NCI-H2029 treated with DMSO at 0.1 percent for 48 hours (cell line): ENCODE results near the gene CER1.

Source experiments
- DNase-seq: peaks from one replicate; lab custom pipeline; 2025; lab: John Stamatoyannopoulos, UW

CER1 gene

GRCh38 chr9:14722391-14723035, at the start of gene CER1:
Gene CER1, minus strand, starts transcription at chr9:14722733. Its CDS starts 61 bp downstream, at chr9:14722672.
- DNase-seq: no peak

- DNase-seq: no peak
These were observed 48.1 kb upstream of the CER1 start for GRCh38 chr9:14770592-14770991.

- no peak for DNase-seq
These were observed 46.7 kb upstream of the CER1 start for GRCh38 chr9:14769230-14769571.

- peak; percentile 15 for DNase-seq
These were observed 46.1 kb upstream of the CER1 start for GRCh38 chr9:14768405-14769229.

GRCh38 chr9:14766299-14766698, 43.8 kb upstream of the CER1 start:
- no peak for DNase-seq

- no peak for DNase-seq
These were observed 39.1 kb upstream of the CER1 start for GRCh38 chr9:14761584-14761983.

- DNase-seq: no peak
These were observed 37.5 kb upstream of the CER1 start for GRCh38 chr9:14760060-14760459.

GRCh38 chr9:14756291-14756690, 33.8 kb upstream of the CER1 start:
- DNase-seq: no peak

GRCh38 chr9:14752871-14753270, 30.3 kb upstream of the CER1 start:
- DNase-seq: no peak

GRCh38 chr9:14752271-14752670, 29.7 kb upstream of the CER1 start:
- DNase-seq: no peak

- no peak for DNase-seq
These were observed 28.3 kb upstream of the CER1 start for GRCh38 chr9:14750821-14751220.

- no peak for DNase-seq
These were observed 27.2 kb upstream of the CER1 start for GRCh38 chr9:14749741-14750211.

GRCh38 chr9:14748373-14748772, 25.8 kb upstream of the CER1 start:
- DNase-seq: no peak

GRCh38 chr9:14747111-14747510, 24.6 kb upstream of the CER1 start:
- no peak for DNase-seq

- DNase-seq: no peak
These were observed 24.1 kb upstream of the CER1 start for GRCh38 chr9:14746626-14747025.

GRCh38 chr9:14744768-14745167, 22.2 kb upstream of the CER1 start:
- no peak for DNase-seq

- DNase-seq: no peak
These were observed 18.8 kb upstream of the CER1 start for GRCh38 chr9:14741369-14741768.

- no peak for DNase-seq
These were observed 10.6 kb upstream of the CER1 start for GRCh38 chr9:14733133-14733532.

GRCh38 chr9:14731294-14731981, 8.9 kb upstream of the CER1 start:
- no peak for DNase-seq

- DNase-seq: no peak
These were observed 7.9 kb upstream of the CER1 start for GRCh38 chr9:14730461-14730898.

- DNase-seq: no peak
These were observed 768 bp upstream of the CER1 start for GRCh38 chr9:14723301-14723700.

- DNase-seq: no peak
These were observed 3.2 kb downstream of the CER1 start for GRCh38 chr9:14719231-14719923.
